Measurements from ENCODE around the gene SGPL1.

The SGPL1 gene

DNA sequence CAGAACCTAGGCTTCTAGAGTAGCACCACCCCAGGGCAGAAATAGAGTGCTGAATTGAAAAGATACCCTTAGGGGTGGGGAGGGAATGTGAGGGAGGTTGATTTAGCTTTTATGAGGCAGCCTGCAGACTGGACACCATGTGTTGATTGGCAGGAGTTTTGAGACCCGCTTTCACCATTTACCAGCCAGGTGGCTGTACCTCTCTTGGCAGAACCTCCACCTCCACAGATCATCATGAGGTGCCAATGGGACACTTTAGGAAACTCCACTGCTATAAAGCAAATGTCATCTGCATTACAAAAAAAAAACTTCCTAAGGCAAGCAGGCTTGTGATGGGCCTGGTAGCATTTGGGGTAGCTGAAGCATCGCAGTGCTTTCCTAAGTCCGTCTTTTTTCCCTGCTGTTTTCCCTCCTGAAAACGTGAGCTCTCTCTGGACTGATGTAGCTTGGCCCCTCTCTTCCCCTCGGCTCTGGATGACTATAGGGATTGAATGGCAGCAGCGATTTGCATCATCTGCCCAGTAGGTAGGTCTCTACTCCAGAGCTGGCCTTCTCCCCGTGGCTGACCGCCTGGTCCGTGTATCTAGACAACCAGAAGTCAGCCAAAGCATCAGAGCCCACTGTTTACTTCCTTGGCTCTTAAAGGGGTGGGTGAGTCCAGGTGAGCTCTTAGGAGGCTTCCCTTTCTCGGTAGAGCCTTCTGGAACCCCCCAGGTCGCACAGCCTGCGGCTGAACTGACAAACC is 71.3 kb downstream of the SGPL1 start:
- DNase-seq, result peak; percentile 7

DNA sequence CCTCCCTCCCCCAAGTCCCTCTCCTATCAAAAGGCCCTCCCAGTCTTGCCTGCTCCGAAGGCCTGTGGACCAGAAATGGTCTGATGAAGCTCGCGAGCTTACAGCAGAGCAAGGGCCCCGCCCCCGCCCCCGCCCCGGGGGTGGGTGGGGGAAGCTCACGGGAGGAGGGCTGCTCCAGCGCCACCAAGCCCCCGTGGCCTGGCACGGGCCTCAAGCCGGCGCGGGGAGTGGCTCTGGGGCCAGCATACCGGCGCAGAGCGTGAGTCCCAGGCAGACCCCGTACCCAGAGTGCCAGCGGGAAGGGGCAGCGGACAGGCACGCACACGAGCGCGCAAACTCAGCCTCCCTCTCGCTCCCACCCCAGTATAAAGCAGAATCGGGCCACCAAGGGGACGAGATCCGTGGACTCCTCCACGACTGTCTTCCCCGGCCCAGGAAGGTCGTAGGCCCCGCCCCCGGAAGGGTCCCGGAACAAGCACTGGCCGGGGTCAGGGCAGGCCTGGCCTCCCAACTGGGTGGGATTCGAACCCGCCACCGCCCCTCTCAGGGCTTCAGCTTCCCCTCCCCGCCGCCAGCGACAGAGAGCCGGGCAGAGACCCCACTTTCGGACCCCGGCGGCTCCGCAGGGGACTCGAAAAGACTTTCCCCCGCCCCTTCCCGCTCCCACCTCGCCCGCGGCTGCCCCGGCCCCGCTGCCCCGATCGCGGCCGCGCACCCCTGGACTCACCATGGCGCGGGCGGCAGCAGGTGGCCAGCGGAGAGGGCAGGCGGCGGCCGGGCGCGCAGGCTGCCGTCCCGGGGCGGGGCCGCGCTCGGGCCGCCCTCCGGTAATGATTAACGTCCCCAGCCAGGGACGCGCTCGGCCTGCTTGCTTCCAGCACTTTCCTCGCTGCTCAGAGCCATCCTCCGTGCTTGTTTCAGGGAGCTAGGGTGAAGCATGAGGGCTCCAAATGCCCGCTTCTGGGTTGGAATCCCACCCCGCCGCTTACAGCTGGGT is 72.4 kb downstream of the SGPL1 start, which contains the start of gene PCBD1:
Gene PCBD1, minus strand, starts transcription at position 762 of the 997 bp plus-strand sequence. Its CDS starts 32 bp downstream, at position 730.
- peak; percentile 69 for DNase-seq

DNA sequence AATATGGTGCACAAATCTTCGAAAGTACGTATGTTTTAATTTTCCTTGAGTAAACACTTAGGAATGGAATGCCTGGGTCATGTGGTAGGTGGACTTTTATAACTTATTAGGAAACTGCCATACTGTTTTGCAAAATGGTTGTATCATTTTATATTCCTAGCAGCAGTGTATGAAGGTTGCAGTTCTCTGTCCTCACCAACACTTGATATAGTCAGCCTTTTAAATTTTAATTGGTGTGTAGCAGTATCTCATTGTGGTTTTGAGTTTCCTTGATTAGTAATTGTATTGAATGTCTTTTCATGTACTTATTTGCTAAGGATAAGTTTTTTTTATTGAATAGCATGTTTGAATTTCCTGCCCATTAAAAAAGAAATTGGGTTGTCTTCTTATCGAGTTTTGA is 73.5 kb downstream of the SGPL1 start:
- DNase-seq, result no peak

DNA sequence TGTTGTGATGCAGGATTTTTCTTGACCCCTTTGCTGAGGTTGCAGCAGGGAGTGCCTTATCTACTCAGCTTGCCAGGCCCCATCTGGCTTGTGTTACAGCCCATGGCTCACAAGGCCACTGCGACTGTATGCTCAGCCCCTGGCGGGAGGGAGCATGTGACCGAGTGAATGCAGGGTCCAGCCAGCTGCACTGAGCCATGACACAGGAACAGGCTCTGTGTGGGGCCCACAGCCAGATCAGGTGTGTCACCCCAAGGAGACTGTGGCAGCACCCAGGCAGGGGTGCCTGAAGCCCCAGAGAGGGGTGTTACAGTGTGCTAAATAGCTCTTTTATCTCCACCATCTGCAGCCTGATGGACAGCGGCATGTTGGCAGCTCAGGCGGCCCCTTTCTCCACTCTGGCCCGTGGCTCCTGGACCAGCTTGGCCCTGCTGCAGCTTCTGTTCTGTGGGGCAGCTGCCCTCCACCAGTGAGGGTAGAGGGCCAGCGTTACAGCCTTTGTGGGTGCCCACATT is 75.2 kb downstream of the SGPL1 start:
- DNase-seq, result no peak

DNA sequence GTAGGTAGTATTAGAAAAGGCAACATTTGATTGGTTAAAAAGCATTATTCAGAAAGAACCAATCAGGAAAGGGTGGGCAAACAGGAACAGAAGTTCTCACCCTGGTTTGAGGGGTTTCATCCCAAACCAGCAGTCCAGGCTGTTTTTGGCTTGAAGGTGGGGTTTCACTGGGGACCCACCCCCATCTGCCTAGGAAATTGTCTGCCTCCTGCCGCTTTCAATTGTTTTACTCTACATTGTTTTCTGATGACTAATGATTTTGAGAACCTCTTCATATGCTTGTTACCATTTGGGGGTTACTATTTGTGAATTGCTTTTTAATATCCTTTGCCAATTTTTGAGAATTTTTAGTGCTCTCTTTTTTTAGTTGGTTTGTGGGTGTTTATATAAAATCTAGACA is 75.9 kb downstream of the SGPL1 start:
- DNase-seq, result peak; percentile 16

DNA sequence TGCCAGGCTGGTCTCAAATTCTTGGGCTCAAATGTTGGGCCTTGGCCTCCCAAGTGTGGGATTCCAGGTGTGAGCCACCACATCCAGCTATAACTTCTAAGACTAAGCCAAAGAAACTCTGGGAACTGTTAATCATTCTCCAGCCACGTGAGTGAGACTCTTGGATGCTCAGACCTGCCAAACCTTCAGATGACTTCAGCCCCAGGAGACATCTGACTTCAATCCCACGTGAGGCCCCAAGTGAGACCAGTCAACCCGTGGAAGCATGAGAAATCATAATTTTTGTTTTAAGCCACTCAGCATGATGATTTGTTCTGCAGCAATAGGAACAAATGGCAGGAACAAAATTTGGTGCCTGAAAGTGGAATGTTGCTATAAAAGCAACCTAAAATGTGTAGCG is 76.9 kb downstream of the SGPL1 start:
- DNase-seq, result no peak

DNA sequence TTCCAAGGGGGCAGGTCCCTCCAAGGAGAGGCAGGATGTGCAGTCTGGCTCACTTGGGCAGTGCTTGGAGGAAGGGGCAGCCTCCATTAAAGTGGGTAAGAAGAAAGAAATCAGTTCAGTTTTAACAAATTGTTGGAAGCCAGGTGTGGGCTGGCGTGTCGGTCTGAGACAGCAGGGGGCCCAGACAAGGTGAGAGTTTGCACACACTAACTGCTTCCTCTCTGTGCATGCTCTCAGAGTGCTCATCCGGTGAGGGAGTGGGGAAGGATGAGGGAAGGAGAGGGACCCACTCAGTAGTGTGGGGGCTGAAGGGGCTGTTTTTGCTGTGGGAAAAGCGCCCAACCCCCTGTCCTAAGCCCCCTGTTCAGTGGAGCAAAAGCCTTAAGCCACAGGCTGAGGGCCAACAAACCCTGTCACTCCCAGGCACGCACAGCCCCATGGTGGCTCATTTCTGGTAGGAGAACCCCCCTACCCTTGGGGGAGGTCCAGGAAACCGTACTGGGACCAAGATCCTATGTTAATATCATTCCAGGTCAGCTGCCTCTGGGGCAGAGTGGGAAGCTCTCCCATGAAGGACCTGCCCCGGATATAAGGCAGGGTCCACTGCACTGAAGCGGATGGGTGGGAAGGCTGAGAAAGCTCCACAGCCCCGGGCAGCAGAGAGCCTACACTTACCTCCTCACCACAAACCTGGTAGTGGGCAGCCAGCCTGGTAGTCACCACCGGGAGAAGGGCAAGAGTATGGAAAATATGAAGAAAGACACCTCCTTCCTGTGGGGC is 77.7 kb downstream of the SGPL1 start:
- no peak for DNase-seq

DNA sequence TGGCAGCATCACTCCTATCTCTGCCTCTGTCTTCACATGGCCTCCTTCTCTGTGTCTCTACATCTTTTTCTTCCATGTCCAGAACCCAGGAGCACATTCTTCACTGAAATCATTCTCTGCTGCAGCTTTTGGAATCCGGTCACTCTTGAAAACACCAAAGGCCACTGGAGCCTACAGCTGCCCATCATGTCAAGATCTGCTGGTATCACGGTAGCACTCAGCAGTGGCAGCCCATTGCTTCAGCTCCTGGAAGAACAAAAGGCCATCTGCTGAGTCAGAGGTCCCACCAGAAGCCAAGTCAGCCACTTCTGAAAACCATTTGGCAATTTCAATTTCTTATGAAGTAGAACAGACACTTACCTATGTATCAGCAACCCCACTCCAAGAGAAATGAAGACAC is 78.7 kb downstream of the SGPL1 start:
- DNase-seq, result no peak

DNA sequence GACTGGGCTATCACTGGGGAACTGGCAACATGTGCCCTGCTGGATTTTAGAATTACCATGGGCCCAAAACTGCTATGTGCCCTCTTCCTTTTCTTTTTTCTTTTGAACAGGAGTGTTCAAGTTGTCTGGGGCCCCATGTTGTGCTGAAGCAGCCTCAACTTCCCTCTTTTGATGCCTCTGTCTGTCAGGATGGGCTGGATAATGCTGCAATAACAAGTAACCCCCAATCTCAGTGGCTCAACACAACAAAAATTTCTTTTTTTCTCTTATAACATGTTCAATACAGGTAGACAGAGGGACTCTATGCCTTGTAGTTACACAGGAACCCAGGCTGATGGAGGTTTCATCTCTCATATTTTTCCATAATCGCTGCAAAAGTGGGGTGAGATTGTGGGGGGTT is 80.8 kb downstream of the SGPL1 start:
- DNase-seq, result no peak

DNA sequence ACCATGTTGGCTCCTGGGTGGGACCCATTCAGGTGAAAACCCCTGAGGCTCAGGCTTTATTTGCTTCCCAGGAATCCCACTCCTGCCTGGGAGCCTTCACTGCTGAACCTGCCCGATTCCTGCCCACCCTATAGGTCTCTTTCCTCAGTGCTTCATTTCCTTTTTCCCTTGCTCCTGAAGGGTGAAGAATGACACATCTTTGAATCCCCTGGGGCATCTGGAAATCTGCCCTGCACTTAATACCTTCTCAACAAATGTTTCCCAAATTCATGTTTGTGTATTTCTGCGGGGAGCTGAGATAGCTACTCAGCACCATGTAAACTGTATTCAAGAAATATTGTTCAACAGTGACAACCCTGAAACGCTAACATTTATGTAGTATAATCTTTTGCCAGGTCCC is 82.9 kb downstream of the SGPL1 start:
- no peak for DNase-seq

DNA sequence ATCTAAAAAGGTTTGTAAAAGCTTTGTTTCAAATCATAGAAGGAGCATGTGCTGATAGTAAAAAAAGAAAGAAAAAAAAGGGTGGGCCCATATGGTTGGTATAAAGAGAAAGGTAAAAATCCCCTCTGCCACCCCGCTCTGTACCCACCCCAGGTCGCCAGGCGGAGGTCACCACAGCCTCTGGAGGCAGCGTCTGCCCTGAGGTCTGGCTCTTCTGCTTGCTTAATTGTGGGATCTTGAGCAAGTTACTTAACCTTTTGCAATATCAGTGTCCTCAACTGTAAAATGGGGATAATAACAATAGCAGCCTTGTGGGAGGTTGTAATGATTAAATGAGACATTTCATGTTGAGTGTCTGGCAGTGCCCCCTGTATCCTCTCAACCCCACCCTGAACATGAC is 83.3 kb downstream of the SGPL1 start:
- no peak for DNase-seq

DNA sequence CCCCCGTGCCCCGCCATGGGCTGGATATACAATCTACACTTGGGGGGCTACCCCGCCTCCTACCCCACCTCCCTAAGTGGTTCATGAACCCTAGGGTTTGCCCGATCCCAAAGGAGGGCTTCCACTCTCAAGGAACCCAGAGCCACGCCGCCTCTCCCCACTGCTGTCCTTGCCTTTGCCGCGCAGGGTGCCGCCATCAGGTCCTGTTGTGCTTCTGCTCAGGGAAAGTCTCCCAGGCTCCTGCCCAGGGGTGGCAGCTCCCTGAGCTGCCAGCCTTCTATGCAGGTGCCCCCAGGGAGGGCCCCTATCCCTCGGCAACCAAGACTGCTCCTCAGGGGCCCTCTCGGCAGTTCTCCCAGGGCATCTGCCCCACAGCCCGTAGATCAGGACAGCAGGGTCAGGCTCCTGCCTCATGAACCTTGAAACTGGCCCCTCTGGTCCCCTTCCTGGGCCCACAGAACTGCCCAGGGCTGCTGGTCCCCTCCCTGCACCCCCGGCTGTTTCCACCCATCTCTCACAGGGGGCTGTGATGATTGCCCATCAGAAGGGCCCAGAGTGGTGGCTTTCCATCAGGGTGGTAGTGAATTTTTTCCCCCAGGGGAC is 85.6 kb downstream of the SGPL1 start:
- no peak for DNase-seq

DNA sequence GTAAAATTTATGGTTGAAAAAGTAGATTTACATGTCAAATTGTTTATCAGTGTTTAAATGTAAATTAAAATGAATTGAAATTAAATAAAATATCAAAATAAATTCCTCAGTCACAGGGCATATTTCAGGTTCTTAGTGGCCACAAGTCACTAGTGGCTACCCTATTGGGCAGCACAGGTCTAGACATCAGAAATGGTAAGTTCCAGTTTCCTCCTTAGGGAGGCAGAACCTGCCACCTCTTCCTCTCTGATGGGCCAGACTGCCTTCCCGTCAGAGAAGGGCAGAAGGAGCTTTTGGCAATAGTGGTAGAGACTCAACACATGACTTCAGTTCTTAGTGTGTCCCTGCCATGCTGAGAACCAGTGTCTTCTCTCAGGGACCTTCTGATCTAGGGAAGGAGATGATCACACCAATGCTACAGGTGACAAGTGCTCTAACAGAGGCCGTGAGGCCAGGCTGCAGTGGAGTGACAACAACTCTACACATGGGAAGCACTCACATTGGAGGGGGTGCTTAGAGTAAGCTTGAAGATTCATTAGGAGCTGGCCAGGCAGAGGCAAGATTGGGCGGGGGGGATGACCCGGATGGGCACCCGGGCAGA is 87.0 kb downstream of the SGPL1 start:
- no peak for DNase-seq

DNA sequence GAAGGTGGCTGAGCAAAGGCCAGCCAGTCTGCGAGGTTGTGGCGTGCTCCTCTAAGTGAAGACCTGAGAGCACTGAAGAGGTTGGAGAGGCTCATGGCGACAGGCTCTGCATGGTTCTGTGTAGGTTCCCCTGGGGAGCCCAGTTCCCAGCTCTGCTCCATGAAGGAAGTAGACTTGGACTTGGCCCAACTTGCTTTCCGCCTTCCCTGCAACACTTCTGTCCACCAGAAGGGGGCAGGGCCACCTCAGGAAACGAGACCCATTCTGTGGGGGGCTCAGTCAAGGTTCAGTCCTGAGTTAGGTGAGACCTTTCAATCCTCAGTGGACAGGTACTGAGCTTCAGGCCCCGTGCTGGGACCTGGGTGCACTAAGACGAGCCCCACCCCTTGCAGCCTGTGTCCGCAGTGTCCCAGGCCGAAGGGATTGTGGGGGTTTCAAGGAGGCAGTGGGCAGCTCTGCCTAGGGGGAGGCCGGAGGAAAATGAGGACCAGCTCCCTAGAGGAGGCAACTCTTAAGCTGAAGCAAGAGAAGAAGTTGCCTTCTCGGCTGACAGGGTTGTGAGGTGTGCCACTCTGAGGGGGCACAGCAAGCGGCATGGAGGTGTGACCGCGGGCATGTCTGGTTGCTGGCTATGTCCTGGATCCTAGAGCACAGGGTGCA is 87.6 kb downstream of the SGPL1 start:
- DNase-seq, result peak; percentile 30

DNA sequence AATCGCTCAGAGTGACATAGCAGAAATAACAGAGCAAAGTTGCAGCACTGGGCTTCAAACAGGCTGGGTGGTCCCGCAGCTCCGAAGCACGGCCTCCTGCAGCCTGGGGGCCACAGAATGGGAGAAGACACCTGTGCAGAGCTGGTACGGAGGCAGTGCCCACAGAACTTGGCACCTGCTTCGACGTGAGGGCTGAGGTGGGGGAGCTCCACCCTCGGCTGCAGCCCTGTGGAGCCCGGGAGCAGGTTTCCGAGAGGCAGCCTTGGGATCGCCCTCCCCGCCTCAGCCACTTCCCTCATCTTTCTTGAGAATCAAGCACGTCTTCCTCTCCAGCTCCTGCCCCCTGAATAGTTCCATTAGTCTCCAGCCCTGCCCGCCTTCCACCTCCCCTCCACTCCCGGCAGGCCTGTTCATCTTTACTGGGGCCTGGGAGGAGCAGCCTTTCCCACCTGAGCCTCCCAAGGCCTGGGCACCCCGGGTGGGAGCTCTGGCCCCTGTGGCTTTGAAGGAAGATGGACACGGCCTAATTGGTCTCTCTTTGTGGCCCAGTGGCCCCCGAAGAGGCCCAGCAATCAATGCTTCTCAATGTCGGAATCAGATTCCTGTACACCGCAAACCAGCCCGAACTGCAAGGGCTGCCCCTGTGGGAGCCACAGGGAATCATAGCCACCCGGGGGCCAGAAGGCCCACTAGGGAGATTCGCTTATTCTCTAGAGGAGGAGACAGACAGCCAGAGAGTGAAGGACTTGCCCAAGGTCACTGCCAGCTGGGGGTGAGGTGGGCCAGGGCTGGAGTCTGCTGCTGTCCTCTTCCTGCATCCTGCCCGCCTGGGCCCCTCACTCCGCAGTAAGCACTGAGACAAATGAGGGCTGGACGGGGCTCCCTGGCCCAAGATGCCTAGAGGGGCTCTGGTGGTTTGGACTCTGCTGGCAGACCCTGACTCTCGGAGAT is 89.6 kb downstream of the SGPL1 start:
- DNase-seq, result no peak

DNA sequence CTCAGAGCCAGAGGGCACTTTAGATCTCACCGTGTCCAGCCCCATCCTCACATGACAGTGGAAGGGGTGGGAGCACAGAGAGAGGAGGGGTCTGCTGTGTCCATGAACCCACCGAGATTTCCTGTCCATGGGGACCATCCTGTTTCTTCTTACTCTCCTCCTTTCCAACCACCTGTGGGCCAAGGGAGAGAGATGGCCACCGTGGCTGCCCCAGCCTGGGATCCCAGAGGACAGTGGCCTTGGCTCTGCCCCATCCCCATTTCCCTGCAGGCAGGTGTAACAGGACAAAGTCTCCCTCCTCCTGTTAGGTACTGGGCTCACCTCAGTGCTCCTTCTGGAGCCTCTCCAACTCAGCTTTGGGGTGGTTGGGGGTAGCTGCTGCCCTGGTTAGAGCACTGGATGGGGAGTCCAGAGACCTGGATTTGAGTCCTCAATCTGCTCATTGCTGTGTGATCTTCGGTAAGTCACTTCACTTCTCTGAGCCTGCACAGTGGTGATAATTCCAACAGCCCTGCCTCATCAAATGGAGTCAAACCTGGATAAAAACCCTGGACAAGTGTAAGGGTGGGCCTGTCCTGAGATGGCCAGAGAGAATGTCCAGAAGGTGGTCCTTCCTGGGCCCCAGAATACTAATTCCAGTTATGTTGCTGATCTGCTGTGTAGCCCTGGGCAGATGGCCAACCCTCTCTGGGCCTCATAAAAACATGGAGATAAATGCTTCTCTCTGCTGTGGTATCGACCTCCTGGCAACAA is 90.5 kb downstream of the SGPL1 start:
- no peak for DNase-seq

DNA sequence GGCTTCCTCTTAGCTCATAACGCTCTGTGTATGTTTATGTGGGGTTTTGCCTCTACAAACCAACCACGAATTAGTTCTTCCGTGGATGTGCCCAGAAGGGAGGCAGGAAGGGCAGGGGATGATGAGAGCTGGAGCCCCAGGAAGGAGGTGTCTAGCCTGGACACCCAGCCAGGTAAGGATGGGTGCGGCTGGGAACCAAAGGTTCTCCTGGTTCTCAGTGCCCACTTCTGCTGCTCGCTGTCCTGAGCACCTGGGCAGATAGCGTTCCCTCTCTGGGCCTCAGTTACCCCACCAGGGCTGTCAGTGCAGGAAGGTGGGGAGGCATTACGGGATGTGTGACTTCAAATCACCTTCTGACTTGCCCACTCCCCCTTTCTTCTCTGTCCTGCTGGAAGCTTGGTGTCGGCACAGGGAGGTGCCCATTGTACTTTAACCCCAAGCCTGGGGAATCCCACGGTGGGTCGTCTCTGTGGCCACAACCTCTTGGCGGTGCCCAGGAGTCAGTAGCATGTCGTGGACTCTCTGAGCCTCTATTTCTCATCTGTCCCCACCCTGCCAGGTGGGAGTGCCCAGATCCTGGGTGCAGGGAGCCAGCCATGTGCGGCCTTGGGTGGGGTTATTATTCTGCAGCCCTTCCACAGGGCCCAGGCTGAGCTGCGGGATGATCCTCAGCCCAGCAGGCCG is 91.3 kb downstream of the SGPL1 start:
- DNase-seq, result no peak

DNA sequence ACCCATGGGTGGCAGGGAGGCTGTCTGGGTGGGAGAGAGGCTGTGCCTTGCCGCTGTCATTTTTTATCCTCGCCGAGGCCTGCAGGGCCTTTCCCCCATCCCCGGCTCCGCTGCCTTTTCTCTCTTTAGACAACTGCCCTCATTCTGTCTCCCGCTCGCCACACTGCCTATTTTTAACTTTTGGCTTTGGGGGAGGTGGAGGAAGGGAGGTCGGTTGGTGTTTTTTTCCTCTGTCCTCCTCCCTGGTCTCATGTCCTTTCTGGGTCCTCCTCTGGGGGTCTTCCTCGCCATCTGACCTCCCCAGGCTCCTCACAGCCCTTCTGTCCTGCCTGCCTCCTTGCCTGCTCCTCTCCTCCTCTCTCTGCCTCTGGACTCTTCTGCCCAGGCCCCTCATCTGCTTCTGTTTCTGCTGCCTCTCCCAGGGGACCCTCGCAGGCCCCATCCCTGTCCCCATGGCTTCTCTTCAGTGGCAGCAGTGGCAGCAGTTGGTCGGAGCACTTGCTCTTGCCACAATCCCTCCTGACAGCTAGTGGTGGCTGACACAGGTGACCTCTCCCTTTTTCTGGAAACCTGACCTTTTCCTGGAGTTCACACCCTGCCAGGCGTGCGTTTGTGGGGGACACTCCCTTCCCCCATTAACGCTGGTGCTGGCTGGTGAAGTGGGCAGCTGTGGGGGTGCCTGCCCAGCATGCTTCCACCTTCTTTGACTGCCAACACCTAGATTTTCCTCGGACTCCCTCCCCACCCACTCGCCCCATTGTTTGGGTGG is 92.1 kb downstream of the SGPL1 start:
- DNase-seq, result no peak
